Neural progenitor cell (in vitro differentiated cells): ENCODE data around the gene ATXN7L2. TPM values are rescaled to one million over a fixed set of nuclear protein-coding genes. Genes with fewer than 3 reads are reported as not detected.

ENCODE experiments used
- DNase-seq: peaks from one replicate; pipeline ENCODE4 v3.0.0-alpha.2; 2016; ENCODE audit warnings: low spot score
- H2AFZ ChIP-seq: fragments of 200-600 bp; sonication (generic); replicated peaks from 2 replicates; pipeline ENCODE4 v1.6.1; 2016; ENCODE audit warnings: antibody characterized with exemption
- H3F3A ChIP-seq: fragments of 200-600 bp; sonication (generic); 2 replicates; pipeline ENCODE4 v1.6.1; 2016; ENCODE audit warnings: antibody characterized with exemption, low read depth
- H3K27ac ChIP-seq: fragments of 200-600 bp; sonication (generic); 2 replicates; pipeline ENCODE4 v1.5.1; 2016; ENCODE audit warnings: mild to moderate bottlenecking
- H3K27me3 ChIP-seq: fragments of 200-600 bp; sonication (generic); 2 replicates; pipeline ENCODE4 v1.6.1; 2016; ENCODE audit warnings: mild to moderate bottlenecking, moderate library complexity
- H3K36me3 ChIP-seq: fragments of 200-600 bp; sonication (generic); 2 replicates; pipeline ENCODE4 v1.5.1; 2016
- H3K4me1 ChIP-seq: fragments of 200-600 bp; sonication (generic); 2 replicates; pipeline ENCODE4 v1.6.1; 2016; ENCODE audit warnings: mixed run types
- H3K4me2 ChIP-seq: fragments of 200-600 bp; sonication (generic); 2 replicates; pipeline ENCODE4 v1.6.1; 2016
- H3K4me3 ChIP-seq: fragments of 200-600 bp; sonication (generic); 2 replicates; pipeline ENCODE4 v1.5.1; 2016
- H3K79me2 ChIP-seq: fragments of 200-600 bp; sonication (generic); 2 replicates; pipeline ENCODE4 v1.6.1; 2016; ENCODE audit warnings: low read depth
- H3K9ac ChIP-seq: fragments of 200-600 bp; sonication (generic); 2 replicates; pipeline ENCODE4 v1.6.1; 2016
- H3K9me3 ChIP-seq: fragments of 200-600 bp; sonication (generic); 2 replicates; pipeline ENCODE4 v1.5.1; 2016; ENCODE audit warnings: low read depth
- H4K20me1 ChIP-seq: fragments of 200-600 bp; sonication (generic); 2 replicates; pipeline ENCODE4 v1.6.1; 2016; ENCODE audit warnings: low read depth
- H3K27ac Mint-ChIP-seq: 3 replicates; pipeline ENCODE4 v1.8.0; 2021; ENCODE audit warnings: mixed read lengths
- H3K27me3 Mint-ChIP-seq: 2 replicates; pipeline ENCODE4 v1.8.0; 2022; ENCODE audit warnings: low read depth, mild to moderate bottlenecking, inconsistent platforms, moderate library complexity, mixed read lengths; ENCODE audit not compliant: insufficient read depth
- H3K36me3 Mint-ChIP-seq: 3 replicates; pipeline ENCODE4 v1.8.0; 2021; ENCODE audit warnings: mixed read lengths
- H3K4me1 Mint-ChIP-seq: 3 replicates; pipeline ENCODE4 v1.8.0; 2021; ENCODE audit warnings: mixed read lengths
- H3K4me3 Mint-ChIP-seq: 3 replicates; pipeline ENCODE4 v1.8.0; 2021; ENCODE audit warnings: mild to moderate bottlenecking, moderate library complexity, mixed read lengths
- H3K9me3 Mint-ChIP-seq: 3 replicates; pipeline ENCODE4 v1.8.0; 2020; ENCODE audit warnings: mixed read lengths
- CTCF ChIP-seq: fragments of 200-600 bp; sonication (generic); IDR thresholded peaks from 2 replicates; pipeline ENCODE4 v1.5.1; 2017; ENCODE audit warnings: antibody characterized with exemption, mild to moderate bottlenecking
- EZH2 ChIP-seq: fragments of 200-600 bp; sonication (generic); IDR thresholded peaks from 2 replicates; pipeline ENCODE4 v1.6.1; 2017; ENCODE audit warnings: antibody characterized with exemption, mild to moderate bottlenecking, moderate library complexity
- EZH2phosphoT487 ChIP-seq: fragments of 200-600 bp; sonication (generic); IDR thresholded peaks from 2 replicates; pipeline ENCODE4 v1.6.1; 2017; ENCODE audit warnings: antibody characterized with exemption
- total RNA-seq: library from RNA; depleted of rRNA; stranded (reverse); fragments of >200 nt; gene quantifications from 2 replicates; pipeline ENCODE4 v1.2.3, GENCODE V29; 2015; ENCODE audit warnings: low replicate concordance

Gene ATXN7L2
- total RNA-seq, 1 donor from 2014 or later = 6.5 TPM

GRCh38 chr1:109476825-109477224 is 6.9 kb upstream of the ATXN7L2 start:
- Mint-ChIP-seq H3K36me3 (no peaks in the 10 kb centered on the region), H3K4me3 (no peak overlapping the region), H3K27me3 (peaks cover 18% of the 10 kb centered on the region), H3K9me3 (no peaks in the 10 kb centered on the region), H3K4me1 (peaks cover 3% of the 10 kb centered on the region), H3K27ac (no peak overlapping the region)
- Histone ChIP-seq H3K4me1 (no peaks in the 10 kb centered on the region), H3K9me3 (no peaks in the 10 kb centered on the region), H3K9ac (no peak overlapping the region), H3K4me3 (no peak overlapping the region), H3K4me2 (no peak overlapping the region), H3K27ac (no peak overlapping the region), H3K79me2 (no peaks in the 10 kb centered on the region), H3F3A (no peaks in the 10 kb centered on the region), H4K20me1 (no peaks in the 10 kb centered on the region), H3K27me3 (peaks cover 85% of the 10 kb centered on the region), H3K36me3 (no peaks in the 10 kb centered on the region), H2AFZ (no peak overlapping the region)
- TF ChIP-seq EZH2phosphoT487 (no peak), EZH2 (no peak), CTCF (no peak)
- DNase-seq = no peak

GRCh38 chr1:109477821-109478220 is 5.9 kb upstream of the ATXN7L2 start:
- no peaks in the 10 kb centered on the region for H3K9me3 ChIP-seq
- H2AFZ ChIP-seq = no peak overlapping the region
- H3F3A ChIP-seq = no peaks in the 10 kb centered on the region
- DNase-seq = no peak
- H3K9me3 Mint-ChIP-seq = no peaks in the 10 kb centered on the region
- no peak overlapping the region for H3K4me3 ChIP-seq
- H3K79me2 ChIP-seq = no peaks in the 10 kb centered on the region
- TF ChIP-seq EZH2phosphoT487 = no peak
- no peak for TF ChIP-seq EZH2
- H3K4me3 Mint-ChIP-seq = no peak overlapping the region
- H3K4me1 ChIP-seq = no peaks in the 10 kb centered on the region
- peaks cover 17% of the 10 kb centered on the region for H3K27me3 Mint-ChIP-seq
- H3K27ac ChIP-seq = no peak overlapping the region
- H4K20me1 ChIP-seq = no peaks in the 10 kb centered on the region
- no peak overlapping the region for H3K4me2 ChIP-seq
- no peaks in the 10 kb centered on the region for H3K36me3 ChIP-seq
- H3K27ac Mint-ChIP-seq = no peak overlapping the region
- no peak overlapping the region for H3K9ac ChIP-seq
- H3K27me3 ChIP-seq = peaks cover 87% of the 10 kb centered on the region
- no peaks in the 10 kb centered on the region for H3K36me3 Mint-ChIP-seq
- peaks cover 6% of the 10 kb centered on the region for H3K4me1 Mint-ChIP-seq

GRCh38 chr1:109478806-109479205 is 4.9 kb upstream of the ATXN7L2 start:
- DNase-seq = peak; percentile 43
- no peak overlapping the region for H3K4me2 ChIP-seq
- Mint-ChIP-seq H3K9me3 (no peaks in the 10 kb centered on the region), H3K4me1 (peaks cover 13% of the 10 kb centered on the region), H3K4me3 (peak overlapping the region; percentile 58), H3K27ac (no peak overlapping the region), H3K36me3 (no peaks in the 10 kb centered on the region), H3K27me3 (peaks cover 20% of the 10 kb centered on the region)
- H3K9ac ChIP-seq = no peak overlapping the region
- H3K27me3 ChIP-seq = peaks cover 80% of the 10 kb centered on the region
- no peaks in the 10 kb centered on the region for H3K4me1 ChIP-seq
- no peak overlapping the region for H3K4me3 ChIP-seq
- TF ChIP-seq EZH2phosphoT487 = no peak
- no peaks in the 10 kb centered on the region for H3K9me3 ChIP-seq
- no peaks in the 10 kb centered on the region for H4K20me1 ChIP-seq
- no peaks in the 10 kb centered on the region for H3K79me2 ChIP-seq
- no peaks in the 10 kb centered on the region for H3K36me3 ChIP-seq
- no peak overlapping the region for H2AFZ ChIP-seq
- no peak overlapping the region for H3K27ac ChIP-seq
- no peaks in the 10 kb centered on the region for H3F3A ChIP-seq

- no peaks in the 10 kb centered on the region for H4K20me1 ChIP-seq
- Mint-ChIP-seq H3K36me3 (no peaks in the 10 kb centered on the region), H3K4me1 (peaks cover 13% of the 10 kb centered on the region), H3K4me3 (no peak overlapping the region), H3K27ac (no peak overlapping the region), H3K27me3 (peaks cover 22% of the 10 kb centered on the region), H3K9me3 (no peaks in the 10 kb centered on the region)
- H3K27ac ChIP-seq = no peak overlapping the region
- no peak overlapping the region for H3K4me2 ChIP-seq
- DNase-seq = no peak
- no peaks in the 10 kb centered on the region for H3K36me3 ChIP-seq
- H3K27me3 ChIP-seq = peaks cover 77% of the 10 kb centered on the region
- H3K4me1 ChIP-seq = no peaks in the 10 kb centered on the region
- H2AFZ ChIP-seq = no peak overlapping the region
- H3F3A ChIP-seq = no peaks in the 10 kb centered on the region
- H3K4me3 ChIP-seq = no peak overlapping the region
- no peaks in the 10 kb centered on the region for H3K9me3 ChIP-seq
- no peaks in the 10 kb centered on the region for H3K79me2 ChIP-seq
- TF ChIP-seq EZH2 = no peak
- TF ChIP-seq EZH2phosphoT487 = no peak
- TF ChIP-seq CTCF = no peak
- no peak overlapping the region for H3K9ac ChIP-seq
Measured at GRCh38 chr1:109479311-109479710, 4.4 kb upstream of the ATXN7L2 start.
